ENCODE data around the gene CACNG8. TPM values are rescaled to one million over a fixed set of nuclear protein-coding genes. Genes with fewer than 3 reads are reported as not detected.

Gene CACNG8
- polyA plus RNA-seq, 1 donor (not counting 4 experiments of a cell fraction or from before 2014, with no cell fraction given): not detected

DNA sequence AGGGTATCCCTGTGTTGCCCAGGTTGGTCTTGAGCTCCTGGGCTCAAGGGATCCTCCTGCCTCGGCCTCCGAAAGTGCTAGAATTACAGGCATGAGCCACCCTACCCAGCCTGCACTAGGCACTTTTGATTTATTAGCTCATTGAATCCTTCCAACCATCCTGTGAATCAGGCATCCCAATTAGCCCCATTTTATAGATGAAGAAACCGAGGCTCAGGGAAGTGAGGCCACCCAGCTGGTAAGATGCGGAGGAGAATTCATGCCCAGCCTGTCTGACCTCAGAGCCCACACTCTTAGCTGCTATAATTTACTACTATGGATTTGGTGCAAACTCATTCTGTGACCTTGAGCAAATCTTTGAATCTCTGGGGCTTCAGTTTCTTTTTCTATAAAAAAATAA lies 17.8 kb upstream of the CACNG8 start:
- dilution Hi-C loops (cut with MboI; ENCODE audit: extremely low pct_ligation_motif_present, low sequenced_read_pairs): loop anchor here (25.0 kb wide), 1 partner anchor 92 kb away; no protein-coding TSS in a partner anchor

GRCh38 chr19:53945441-53945840 lies 17.3 kb upstream of the CACNG8 start:
- no peak overlapping the region for H2AFZ ChIP-seq (ENCODE audit: control insufficient read depth, low read length)
- H3K4me3 ChIP-seq (ENCODE audit: control insufficient read depth in 2 of 3, extremely low read depth in 1 of 3, insufficient read depth in 2 of 3, low read depth in 1 of 3, low read length in 3 of 3): no peak overlapping the region
- H3K4me2 ChIP-seq (ENCODE audit: control insufficient read depth, extremely low read depth, insufficient read depth, low read depth, low read length): no peak overlapping the region
- H3K27ac ChIP-seq (ENCODE audit: control insufficient read depth, insufficient read depth, low read length): no peak overlapping the region
- DNase-seq (ENCODE audit: low read depth, low spot score) (no peak), FAIRE-seq (no peak)
- no peaks in the 10 kb centered on the region for H3K9me3 ChIP-seq (ENCODE audit: control insufficient read depth, low read depth, low read length)
- no peaks in the 10 kb centered on the region for H3K79me2 ChIP-seq (ENCODE audit: control insufficient read depth, insufficient read depth, low read length)
- H3K9ac ChIP-seq (ENCODE audit: control insufficient read depth, extremely low read depth, insufficient read depth, low read length): no peak overlapping the region
- no peaks in the 10 kb centered on the region for H3K9me1 ChIP-seq (ENCODE audit: control insufficient read depth, extremely low read depth, insufficient read depth, low read length)
- no peaks in the 10 kb centered on the region for H4K20me1 ChIP-seq (ENCODE audit: control insufficient read depth, extremely low read depth, insufficient read depth, low read length)
- TF ChIP-seq CTCF (optimal IDR thresholded peaks at IDR 0.05 in 1 of 3, IDR thresholded peaks at IDR 0.05 in 1 of 3, conservative IDR thresholded peaks at IDR 0.05 in 1 of 3; ENCODE audit: extremely low read depth in 1 of 3, insufficient read depth in 2 of 3, low read length in 3 of 3) (no peak), EZH2 (IDR thresholded peaks at IDR 0.05; ENCODE audit: low read length) (no peak)
- H3K27me3 ChIP-seq (ENCODE audit: control insufficient read depth, extremely low read depth, insufficient read depth, low read length): peaks cover 19% of the 10 kb centered on the region
- dilution Hi-C loops (cut with MboI; ENCODE audit: extremely low pct_ligation_motif_present, low sequenced_read_pairs): loop anchor here (25.0 kb wide), 1 partner anchor 92 kb away; no protein-coding TSS in a partner anchor
- H3K36me3 ChIP-seq (ENCODE audit: control insufficient read depth in 2 of 2, extremely low read depth in 1 of 2, insufficient read depth in 2 of 2, low read length in 2 of 2): no peaks in the 10 kb centered on the region
- H3K4me1 ChIP-seq (ENCODE audit: control insufficient read depth, extremely low read depth, insufficient read depth, low read length): no peaks in the 10 kb centered on the region

More for the DNA sequence above, 17.8 kb upstream of the CACNG8 start:
- H3K9ac ChIP-seq (ENCODE audit: control insufficient read depth, extremely low read depth, insufficient read depth, low read length): no peak overlapping the region
- DNase-seq (ENCODE audit: low read depth, low spot score): no peak
- peaks cover 19% of the 10 kb centered on the region for H3K27me3 ChIP-seq (ENCODE audit: control insufficient read depth, extremely low read depth, insufficient read depth, low read length)
- FAIRE-seq: no peak
- H3K4me1 ChIP-seq (ENCODE audit: control insufficient read depth, extremely low read depth, insufficient read depth, low read length): no peaks in the 10 kb centered on the region
- TF ChIP-seq EZH2 (IDR thresholded peaks at IDR 0.05; ENCODE audit: low read length) (no peak), CTCF (optimal IDR thresholded peaks at IDR 0.05 in 1 of 3, IDR thresholded peaks at IDR 0.05 in 1 of 3, conservative IDR thresholded peaks at IDR 0.05 in 1 of 3; ENCODE audit: extremely low read depth in 1 of 3, insufficient read depth in 2 of 3, low read length in 3 of 3) (no peak)
- H3K36me3 ChIP-seq (ENCODE audit: control insufficient read depth in 2 of 2, extremely low read depth in 1 of 2, insufficient read depth in 2 of 2, low read length in 2 of 2): no peaks in the 10 kb centered on the region
- no peaks in the 10 kb centered on the region for H4K20me1 ChIP-seq (ENCODE audit: control insufficient read depth, extremely low read depth, insufficient read depth, low read length)
- no peaks in the 10 kb centered on the region for H3K9me3 ChIP-seq (ENCODE audit: control insufficient read depth, low read depth, low read length)
- no peak overlapping the region for H3K4me3 ChIP-seq (ENCODE audit: control insufficient read depth in 2 of 3, extremely low read depth in 1 of 3, insufficient read depth in 2 of 3, low read depth in 1 of 3, low read length in 3 of 3)
- H3K4me2 ChIP-seq (ENCODE audit: control insufficient read depth, extremely low read depth, insufficient read depth, low read depth, low read length): no peak overlapping the region
- no peak overlapping the region for H3K27ac ChIP-seq (ENCODE audit: control insufficient read depth, insufficient read depth, low read length)
- H2AFZ ChIP-seq (ENCODE audit: control insufficient read depth, low read length): no peak overlapping the region
- no peaks in the 10 kb centered on the region for H3K9me1 ChIP-seq (ENCODE audit: control insufficient read depth, extremely low read depth, insufficient read depth, low read length)
- no peaks in the 10 kb centered on the region for H3K79me2 ChIP-seq (ENCODE audit: control insufficient read depth, insufficient read depth, low read length)
